SH-SY5Y (cell line): ENCODE results near the gene PCDH18.

Source experiments
- GATA2 ChIP-seq: IDR thresholded peaks from 2 replicates; pipeline ENCODE4 v1.6.1; 2011; ENCODE audit warnings: mild to moderate bottlenecking, low read depth, low read length
- GATA3 ChIP-seq: IDR thresholded peaks from 2 replicates; pipeline ENCODE4 v1.6.1; 2011; ENCODE audit warnings: low read depth, mild to moderate bottlenecking, low read length, moderate library complexity

DNA sequence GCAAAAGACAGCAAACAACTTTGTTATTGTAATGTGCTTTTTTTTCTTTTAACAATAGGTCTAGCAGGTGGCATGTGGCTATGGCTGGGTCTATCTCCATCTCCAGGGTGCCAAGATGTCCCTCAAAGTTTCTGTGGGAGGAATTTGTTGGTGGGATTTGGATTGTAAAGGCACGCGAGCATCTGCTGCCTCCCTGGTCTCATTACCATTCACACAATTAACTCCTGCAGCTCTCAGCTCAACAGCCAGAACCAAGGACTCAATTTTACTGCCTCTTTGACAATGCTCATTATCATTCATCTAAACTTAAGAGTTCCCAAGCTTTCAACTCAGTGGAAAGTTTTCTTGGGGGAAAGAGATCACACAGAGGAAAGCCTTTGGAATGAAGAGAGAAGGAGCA, 10.9 kb upstream of the PCDH18 start:
- TF ChIP-seq GATA2 (no peak), GATA3 (no peak)
